COR-L47 (cell line): ENCODE results near the gene GALNT10.

ENCODE experiments used
- DNase-seq: peaks from one replicate; lab custom pipeline; 2025; lab: John Stamatoyannopoulos, UW

The GALNT10 gene

DNA sequence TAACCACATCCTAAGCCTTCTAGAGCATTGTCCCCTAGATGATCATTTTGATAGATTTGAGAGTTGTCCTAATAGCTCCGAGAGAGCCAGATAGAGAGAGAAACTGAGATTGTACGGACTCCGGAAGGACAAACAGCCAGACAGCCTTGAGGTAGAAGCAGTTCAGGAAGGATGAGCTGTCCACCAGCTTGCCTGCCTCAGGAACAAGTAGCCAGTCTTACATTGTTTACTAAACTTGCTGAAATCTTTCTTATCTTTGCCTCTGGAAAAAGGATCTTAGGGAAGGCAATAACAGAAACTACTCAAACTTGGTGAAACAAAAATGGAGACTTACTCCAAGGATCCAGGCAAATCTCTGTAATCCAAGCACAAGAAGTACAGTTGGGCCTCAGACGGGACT is 216.3 kb downstream of the GALNT10 start:
- DNase-seq, result no peak

DNA sequence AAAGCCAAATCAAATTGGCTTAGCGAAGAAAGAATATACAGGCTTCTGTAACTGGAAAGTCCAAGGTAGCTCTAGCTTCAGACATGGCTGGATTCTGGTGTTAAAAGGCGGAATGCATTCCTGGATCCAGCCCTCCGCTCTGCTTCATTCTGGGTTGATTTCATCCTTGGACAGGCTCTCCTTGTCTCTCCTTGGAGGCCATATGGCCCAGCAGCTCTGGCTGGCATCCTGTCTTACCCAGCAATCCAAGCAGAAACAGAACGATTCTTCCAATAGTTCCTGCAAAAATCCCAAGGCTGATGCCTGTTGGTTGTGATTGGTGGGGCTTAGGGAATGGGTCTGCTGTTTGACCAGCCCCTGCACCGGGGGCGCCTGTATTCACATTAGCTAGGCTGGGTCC is 218.3 kb downstream of the GALNT10 start:
- DNase-seq, result no peak

DNA sequence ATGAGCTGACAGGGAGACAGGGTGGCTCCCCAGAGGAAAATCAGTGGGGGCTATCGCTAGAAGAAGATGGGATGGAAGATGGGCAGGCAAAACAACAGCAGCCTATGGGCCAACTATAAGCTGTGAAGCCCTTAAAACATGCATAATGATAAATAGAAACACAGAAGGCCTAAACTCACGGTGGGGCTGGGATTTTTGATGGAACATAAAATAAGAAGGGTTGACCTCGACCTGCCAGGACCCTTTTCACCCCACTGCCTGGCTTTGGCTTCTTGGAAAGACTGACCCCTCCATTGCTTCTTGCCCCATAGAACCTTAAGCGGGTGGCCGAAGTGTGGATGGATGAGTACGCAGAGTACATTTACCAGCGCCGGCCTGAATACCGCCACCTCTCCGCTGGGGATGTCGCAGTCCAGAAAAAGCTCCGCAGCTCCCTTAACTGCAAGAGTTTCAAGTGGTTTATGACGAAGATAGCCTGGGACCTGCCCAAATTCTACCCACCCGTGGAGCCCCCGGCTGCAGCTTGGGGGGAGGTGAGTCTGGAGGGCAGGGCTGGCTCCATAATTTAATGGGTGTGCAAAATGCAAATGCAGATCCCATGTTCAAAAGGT is 218.8 kb downstream of the GALNT10 start:
- no peak for DNase-seq

DNA sequence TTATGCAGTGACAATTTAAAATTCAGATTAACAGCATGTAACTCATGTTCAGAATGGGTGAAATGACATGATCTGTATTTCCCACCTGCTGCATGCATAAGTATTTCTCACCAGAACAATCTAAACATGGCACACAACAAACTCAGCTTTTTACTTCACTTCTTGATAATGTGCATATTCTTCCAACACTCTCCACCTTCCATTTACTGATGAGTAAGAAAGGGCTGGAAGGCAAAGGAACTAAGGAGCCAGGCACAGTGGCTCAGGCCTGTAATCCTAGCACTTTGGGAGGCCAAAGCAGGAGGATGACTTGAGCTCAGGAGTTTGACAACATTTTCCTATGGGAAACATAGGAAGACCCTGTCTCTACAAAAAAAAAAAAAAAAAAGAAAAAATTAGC is 219.5 kb downstream of the GALNT10 start:
- no peak for DNase-seq

DNA sequence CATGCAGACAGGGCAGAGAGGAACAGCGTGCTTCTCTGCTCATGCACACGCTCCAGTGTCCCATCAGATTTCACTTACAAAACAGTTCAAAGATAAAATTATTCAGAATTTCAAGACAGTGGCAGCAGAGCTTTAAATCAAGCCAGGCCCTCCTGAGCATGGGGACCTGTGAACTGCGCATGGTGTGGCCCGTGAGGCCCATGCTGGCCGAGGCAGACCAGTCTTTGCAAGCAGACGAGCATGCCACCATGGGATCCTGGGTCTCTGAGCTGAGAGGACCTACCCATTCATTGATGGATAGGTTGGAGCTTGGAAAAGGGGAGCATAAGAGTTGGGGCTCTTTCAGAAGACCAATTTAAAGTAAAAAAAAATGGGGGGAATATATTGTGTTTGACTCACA is 220.3 kb downstream of the GALNT10 start:
- DNase-seq, result no peak

DNA sequence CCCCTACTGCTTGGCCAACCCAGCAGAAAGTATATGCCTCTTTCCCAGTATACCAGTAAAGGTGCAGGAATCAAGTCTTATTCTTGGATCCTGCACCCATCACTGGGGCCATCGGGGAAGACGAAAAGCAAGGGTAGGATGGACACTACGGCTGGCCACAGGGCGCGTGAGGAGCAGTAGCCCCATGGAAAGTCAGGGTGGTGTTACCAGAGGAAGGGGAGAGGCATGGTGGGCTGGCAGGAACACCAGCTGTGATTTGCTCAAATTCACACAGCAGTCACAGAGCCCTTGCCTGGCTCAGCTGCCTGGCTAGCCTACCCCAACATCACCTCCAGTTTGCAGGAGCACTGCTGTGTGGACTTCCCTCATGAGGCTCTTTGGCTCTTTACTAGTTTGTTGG is 220.8 kb downstream of the GALNT10 start:
- DNase-seq, result no peak

DNA sequence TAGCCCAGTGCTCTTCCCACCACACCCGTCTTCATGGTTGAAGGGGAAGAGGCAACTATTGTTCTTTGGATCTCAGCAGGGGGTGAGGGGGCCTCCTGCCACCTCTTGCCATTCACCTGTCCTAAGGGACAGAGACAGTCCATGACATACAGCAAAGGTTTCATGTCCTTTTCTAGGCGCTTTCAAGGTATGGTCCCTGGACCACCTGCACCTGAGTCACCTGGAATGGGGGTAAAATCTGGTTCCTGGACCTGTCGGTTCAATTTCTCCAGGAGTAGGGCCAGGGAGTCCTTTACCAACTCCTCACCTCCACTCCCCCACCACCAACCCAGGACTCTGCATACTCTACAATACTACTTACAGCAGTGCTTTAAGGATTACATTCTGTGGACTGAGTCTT is 221.8 kb downstream of the GALNT10 start:
- DNase-seq, result no peak

DNA sequence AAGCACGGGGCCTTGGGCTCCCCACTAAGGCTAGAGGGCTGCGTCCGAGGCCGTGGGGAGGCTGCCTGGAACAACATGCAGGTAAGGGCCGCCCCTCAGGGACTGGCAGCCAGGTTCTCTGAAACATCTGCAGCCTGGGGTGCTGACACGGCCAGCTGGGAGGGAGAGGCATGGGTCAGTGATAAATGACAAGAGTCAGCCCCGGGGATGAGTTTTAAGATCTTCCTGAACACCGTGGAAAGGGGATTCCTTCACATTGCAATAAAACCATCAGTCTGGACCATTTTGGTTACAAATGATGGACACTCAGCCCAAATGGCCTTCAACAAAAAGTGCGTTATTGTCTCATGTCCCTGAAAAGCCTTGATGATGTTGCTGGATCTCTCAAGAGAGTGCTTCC is 222.4 kb downstream of the GALNT10 start:
- DNase-seq, result no peak

DNA sequence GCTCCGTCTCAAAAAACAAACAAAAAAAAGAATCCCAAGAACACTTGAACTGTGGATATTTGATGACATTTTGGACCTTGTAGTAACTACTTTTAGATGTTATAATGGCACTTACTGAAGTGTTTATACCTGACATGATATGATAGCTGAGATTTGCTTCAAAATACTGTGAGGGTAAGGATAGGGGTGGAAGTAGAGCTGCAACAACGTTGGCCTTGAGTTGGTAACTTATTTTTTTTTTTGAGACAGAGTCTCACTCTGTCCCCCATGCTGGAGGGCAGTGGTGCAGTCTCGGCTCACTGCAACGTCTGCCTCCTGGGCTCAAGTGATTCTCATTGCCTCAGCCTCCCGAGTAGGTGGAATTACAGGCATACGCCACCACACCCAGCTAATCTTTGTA is 224.6 kb downstream of the GALNT10 start:
- DNase-seq, result no peak

DNA sequence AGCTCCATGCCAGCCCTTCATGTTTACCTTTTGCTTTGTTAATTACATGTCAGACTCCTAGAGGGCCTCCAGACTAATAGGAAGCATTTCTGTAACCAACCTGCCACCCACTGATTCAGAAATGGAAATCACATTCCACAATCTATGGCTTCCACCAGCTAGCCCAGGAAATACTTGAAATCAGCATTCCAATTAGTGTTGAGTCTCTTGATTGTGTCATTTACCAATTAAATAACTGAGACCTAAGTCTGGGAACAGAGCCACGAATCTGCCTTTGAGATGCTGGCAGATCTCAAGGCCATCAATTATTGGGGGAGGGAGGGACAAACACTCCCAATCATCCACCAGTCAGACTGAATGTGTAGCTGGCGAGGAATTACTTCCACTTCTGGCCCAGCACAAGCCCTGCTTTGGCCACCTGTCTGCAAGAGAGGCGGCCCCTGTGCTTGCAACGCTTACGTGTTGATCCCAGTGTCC is 227.8 kb downstream of the GALNT10 start:
- peak; percentile 85 for DNase-seq

DNA sequence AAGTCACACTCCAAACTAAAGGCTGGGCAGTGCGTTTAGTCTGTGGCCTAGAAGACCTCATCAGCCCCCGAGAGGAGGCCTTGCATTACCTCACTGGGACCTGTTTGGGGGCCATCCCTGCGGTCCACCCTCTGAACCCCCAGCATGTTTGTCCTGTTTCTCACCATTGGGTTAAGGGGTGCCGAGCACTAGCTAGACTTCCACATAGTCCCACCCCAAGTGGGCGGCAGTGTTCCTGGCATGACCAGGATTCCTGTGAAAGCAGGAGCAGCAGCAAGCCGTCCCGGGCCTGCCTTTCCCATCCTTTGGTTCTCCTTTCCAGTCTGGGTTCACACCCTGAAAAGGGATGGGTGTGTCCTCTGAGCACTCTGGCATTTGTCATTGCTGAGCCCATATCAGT is 228.7 kb downstream of the GALNT10 start:
- no peak for DNase-seq

DNA sequence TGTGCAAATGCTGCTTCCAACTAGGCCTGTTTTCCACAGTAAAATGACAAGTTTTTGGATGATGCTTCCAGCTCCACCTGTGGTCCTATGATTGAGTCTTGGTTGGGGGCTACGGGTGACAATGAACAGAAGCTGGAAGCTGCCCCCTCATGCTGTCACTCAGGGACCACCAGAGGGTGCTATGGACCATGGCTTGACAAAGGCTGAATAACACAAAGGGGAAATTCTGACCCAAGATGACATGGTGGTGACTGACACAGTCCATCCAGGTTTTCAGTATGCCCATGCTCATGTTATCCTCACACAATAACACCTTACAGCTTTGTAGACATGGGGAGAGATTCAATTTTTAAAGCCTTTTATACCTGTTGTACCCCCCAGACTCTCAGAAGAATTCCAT is 231.3 kb downstream of the GALNT10 start:
- no peak for DNase-seq

DNA sequence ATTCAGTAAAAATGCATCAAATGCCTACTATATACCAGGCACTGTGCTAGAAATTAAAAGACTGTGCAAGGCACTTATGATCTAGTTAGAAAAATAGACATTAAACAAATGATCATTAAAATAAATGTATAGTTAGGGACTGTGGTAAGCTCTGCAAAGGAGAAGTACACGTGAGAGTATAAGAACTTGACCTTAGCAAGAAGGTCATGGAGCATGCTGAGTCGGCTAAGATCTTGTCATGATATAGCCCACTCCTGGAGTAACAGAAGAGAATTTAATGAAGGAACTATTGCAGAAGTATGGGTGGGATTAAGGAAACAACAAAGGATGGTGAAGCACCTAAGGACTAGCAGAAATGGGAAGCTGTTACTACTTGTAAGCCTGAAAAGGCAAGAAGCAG is 231.8 kb downstream of the GALNT10 start:
- DNase-seq, result no peak

DNA sequence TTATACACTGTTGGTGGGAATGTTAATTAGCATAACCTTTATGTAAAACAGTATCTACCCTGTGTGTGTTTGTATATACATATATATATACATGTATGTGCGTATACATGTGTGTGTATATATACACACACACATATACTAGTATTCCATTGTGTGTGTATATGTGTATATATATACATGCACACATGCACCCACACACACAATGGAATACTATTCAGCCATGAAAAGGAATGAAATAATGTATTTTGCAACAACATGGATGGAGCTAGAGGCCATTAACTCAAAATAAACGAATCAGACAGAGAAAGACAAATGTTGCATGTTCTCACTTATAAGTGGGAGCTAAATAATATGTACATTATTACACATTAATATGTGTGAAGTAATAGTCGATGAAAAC is 237.7 kb downstream of the GALNT10 start:
- DNase-seq, result no peak

DNA sequence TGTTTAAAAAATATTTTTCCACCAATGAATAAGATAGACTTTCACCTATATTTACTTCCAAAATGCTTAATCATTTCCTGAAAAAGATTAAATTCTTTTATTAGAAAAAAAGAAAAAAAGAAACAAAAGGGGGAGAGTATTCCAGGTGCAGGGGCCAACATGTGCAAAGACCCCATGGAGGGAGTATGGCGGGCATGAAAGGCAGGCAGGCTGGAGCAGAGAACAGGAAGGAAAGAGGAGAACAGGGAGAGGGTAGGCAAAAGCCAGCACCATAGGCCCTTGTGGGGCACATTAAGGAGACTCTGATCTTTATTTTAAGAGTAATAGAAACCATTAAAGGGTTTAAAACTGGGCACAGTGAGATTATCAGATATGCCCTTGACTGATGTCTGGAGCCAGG is 238.8 kb downstream of the GALNT10 start:
- DNase-seq, result no peak

DNA sequence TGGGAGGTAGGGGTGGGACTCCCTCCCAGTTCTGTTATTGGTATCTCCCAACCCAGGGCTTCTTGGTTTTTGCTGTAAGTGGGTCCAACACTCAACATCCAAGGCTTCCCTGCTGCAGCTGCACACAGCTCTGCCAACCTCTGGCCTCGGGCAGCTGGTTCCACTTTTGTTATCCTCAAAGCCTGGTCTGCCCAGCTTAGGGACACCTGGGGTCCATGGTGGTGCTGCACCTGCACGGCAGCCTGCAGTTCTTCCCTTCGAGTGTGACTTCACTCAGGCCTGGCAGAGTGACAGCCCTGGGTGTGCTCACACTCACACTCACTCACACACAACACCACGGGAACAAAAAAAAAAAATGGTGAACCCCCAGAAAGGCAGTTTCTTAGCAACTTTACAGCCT is 239.9 kb downstream of the GALNT10 start:
- DNase-seq, result peak; percentile 34

DNA sequence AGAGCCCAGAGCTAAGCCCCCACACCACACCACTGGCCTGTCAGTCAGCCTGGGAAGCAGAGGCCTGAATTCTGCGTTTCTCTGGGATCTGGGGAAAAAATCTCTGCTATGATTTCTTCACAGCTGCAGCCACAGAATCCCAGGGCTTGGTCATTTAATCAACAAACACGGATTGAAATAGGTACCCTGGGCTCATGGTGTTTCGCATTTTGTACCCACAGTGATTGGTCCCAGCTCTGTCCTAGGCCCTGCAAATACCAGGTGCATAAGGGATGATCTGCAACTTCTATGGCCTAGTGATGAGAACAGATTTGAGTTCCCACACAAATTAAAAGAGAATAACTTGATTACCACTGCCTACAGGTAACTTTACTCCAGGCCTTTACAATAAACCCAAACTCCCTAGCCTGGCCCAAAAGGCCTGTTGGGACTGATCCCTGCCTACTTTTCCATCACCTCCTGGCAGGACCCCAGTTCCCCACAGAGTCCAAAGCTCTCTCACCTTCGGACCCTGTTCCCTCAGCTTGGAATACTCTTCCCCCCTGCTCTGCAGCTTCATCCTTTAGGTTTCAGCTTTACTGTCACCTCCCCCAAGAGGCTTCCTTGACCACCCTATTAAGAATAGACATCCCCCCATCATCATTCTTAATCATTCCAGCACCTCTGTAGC is 240.6 kb downstream of the GALNT10 start:
- DNase-seq, result no peak

DNA sequence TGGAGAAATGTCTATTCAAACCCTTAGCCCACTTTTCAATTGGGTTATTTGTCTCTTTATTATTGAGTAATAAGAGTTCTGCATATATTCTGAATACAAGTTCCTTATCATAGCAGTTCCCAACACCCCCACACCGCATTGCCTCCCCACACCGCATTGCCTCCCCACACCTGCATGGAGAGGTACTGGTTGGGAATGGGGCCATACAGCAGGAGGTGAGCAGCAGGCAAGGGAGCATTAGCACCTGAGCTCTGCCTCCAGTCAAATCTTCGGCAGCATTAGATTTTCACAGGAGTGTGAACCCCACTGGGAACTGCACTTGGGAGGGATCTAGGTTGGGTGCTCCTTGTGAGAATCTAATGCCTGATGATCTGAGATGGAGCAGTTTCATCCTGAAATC is 244.7 kb downstream of the GALNT10 start:
- no peak for DNase-seq

DNA sequence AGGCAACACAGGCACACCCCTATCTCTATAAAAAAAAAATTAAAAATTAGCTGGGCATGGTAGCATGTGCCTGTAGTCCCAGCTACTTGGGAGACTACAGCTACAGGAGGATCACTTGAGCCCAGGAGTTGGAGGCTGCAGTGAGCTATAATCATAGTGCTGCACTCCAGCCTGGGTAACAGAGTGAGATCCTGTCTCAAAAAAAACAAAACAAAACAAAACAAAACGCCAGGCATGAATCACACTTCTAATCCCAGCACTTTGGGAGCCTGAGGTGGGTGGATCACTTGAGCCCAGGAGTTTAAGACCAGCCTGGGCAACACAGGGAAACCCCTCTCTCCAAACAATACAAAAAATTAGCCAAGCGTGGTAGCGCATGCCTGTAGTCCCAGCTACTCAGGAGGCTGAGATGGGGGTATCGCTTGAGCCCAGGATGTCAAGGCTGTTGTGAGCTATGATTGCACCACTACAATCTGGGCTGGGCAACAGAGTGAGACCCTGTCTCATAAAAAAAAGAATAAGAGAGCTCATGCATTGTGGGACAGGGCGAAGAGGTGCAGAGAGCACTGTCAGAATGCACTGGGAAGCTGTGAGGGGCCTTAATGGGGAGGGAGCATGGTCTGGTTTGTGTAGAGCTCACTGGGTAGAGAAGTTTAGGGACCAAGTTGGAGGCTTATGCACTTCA is 246.9 kb downstream of the GALNT10 start:
- DNase-seq, result no peak

DNA sequence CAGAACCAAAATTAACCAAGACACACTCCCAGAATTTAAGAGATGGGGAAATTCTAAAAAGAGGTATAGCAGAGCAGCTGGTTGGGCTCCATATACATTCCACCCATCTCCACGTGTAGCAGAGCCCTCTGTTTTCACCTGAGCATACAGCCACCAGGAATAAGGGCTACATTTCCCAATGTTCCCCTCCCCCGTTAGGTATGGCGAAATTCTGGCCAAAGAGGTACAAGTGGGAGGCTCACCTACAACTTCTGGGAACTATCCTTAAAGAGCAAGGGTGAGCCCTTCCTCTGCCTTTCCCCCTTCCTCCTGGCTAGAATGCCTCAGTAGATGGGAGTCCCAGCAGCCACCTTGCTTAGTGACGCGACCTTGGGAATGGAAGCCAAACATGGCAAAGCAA is 250.0 kb downstream of the GALNT10 start:
- DNase-seq, result no peak

DNA sequence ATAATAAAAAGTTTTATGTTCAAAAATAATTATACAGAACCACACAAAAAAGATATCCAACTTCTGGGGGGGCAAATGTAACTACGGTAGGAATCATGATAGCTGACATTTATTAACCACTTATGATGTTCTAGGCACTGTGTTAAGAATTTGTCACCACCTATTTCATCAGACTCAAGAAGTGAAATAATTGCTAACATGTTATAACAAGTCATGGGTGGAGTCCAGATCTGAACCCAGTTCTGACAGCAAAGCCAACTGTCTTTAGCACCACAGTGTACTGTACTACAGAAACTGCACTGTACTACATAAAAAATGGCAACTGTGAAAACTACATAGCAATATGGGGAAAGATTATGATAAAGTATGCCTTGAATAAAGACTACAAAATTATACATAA is 252.3 kb downstream of the GALNT10 start:
- no peak for DNase-seq

DNA sequence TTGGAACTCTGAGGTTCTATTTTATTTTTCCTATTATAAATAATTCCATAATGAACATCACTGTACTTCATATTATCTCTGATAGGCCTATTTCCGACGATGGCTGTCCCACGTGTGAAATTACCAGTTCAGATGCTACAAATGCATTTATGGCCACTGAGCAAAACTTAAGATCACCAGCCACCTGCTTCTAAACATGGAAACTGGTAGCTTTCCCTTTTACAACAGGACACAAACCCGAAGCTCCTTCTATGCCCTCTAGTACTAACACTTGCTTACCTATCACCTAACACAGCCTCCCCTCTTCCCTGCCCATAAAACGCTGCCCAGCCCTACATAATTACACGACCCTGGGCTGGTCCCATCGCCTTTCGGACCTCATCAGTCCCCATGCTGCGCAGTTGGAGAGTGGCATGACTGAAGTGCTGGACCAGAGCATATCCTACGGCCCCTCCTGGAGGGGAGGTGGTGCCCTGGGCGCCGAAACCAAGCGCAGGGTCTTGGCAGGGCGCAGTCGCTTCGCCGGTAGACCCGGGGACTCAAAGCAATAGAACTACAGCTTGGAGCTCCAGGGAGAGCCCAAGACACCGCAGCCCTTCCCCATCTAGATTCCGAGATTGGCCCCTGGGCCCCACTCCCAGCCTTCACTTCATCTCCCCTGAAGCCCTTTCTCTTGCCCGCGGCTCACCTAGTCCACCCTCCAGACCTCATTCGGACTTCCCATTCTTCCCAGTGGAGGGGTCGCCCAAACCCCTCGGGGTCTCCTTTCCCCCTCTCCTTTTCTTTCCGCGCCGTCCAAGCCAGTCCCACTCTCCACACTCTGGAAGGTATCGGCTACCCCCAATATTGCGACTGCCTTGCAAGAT is 254.3 kb downstream of the GALNT10 start:
- no peak for DNase-seq
